GM21529 (cell line): ENCODE data around the gene KRI1.

Experiments used
- ATAC-seq: cut with Tn5 transposase; IDR thresholded peaks from one replicate; pipeline ENCODE4 v1.9.1; 2021; ENCODE audit not compliant: unreplicated experiment

KRI1 gene

DNA sequence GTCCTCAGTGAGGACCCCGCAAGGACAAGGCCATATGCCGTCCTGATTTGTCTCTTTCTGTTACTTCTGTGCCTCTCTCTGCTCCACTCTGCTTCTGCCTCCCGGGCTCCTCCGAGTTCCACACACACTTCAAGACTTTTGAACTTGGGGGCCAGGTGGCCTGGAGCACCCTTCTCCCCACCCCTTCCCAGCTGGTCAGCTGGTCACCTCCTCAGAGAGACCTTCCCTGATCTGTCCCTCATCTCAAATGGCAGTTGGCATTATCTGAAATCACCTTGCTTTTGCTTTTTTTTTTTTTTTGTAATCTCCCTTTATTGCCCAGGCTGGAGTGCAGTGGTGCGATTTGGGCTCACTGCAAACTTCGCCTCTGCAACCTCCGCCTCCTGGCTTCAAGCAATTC, 46.4 kb downstream of the KRI1 start:
- no peak for ATAC-seq

DNA sequence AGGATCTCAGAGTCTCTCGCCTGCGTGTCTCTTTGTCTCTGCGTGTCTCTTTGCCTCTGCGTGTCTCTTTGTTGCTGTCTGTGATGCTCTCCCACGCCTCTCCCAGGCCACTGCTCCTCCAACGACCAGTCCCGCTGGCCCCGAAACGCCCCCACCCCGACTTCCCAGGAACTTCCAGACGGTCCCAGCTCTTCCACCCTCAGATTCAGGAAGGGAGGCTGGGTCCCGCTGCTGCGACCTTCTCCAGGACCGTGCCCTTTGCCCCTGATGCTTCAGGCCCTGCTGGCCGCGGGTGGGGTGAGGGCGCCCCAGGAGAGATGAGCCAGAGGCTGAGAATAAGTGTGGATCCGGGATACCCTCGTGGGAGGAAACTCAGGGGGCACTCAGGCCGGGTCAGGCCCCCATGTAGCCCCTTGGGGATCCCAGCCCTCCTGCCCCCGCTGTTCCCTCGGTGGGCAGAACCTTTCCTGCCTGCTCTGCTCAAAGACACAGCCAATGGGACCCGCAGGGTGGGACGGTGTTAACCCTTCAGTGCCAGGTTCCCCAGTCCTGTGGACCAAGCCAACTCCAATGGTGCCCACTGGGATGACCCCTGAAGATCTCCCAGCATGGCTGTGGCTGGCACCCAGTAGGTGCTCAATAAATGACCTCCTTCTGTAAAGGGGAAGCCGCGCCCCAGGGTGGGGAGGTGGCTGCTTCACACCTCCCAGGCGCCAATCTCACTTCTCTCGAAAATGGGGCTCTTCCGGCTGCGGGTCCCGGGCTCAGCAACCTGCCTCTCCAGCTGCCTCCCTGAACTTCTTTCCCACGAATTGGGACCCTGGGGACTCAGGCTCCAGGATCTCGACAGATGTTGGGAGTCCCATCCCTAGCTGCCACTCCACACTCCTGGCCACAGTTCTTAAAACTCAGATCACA, 47.1 kb downstream of the KRI1 start:
- no peak for ATAC-seq

DNA sequence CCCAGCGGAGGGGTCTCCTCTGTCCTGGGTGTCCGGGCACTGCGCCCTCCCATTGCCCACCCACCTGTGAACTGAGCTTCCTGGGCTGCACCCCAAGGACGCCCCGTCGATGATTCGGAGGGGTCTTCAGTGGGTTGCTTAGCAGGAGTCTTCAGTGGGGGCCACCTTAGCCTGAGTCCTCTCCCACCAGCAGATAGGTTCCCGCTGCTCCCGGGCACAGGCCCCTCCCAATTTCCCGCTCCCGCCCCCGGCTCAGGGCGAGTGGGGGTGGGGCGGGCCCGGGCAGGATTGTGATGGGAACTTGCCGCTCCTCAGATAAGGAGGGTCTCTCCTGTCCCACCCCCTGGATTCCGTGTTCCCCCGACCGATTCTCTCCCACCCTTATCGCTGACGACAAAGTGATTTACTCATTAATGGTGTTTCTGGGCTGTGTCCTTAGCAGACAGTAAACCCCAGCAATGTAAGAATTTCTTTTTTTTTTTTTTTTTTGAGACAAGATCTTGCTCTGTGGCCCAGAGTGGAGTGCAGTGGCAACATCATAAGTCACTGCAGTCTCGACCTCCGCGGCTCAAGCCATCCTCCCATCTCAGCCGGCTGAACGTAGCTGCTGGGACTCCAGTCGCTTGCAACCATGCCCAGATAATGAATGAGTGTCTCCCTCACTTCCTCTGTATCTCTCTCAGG, 47.9 kb downstream of the KRI1 start:
- ATAC-seq = no peak

DNA sequence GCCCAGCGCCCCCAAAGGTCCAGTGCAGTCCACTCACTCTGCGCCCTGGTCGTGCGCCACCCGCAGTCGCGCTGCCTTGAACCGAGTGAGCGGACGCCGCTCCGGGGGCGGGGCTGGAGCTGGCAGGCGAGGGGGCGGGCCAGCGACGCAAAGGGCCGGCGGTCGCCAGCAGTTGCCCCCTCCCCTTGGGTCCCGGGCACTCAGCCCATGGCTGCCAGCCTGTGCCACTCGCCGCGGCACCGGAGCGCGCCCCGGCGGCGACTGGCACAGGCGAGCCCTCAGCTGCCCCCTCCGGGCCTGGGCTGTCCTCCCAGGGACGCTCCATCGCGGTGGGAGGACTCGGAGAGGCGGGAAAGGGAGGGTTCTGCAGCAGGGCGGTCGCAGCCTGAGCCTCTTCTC, 48.5 kb downstream of the KRI1 start, which contains the start of gene S1PR5:
S1PR5 (minus strand) TSS at position 87 of the 399 bp plus-strand sequence. CDS start 2,436 bp downstream, outside the sequence.
- no peak for ATAC-seq

DNA sequence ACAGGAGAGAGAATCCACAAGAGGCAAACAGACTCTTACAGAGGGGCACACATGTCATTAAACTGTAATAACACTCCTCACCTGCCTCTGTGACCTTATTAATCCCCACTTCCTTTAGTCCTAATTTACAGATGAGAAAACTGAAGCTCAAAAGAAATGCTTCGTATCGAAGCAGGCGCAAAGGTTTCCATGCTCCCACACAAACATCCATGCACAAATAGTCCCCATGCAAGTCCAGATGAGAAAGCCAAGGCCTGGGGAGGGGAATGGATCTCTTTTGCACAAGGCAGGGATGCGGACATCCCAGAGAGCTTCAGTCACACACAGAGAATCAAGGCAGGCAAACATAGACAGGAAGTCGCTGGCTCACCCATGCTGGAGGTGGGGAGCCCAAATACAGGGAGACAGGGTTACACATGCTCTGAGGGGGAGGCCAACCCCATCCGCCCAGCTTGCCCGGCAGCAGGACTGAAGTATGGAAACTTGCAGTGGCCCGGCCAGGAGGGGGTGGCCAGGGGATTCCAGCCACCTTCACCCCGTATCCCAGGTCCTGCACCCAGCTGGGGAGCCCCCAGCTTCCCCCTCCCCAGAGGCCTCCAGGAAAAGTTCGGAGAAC, 49.0 kb downstream of the KRI1 start:
- no peak for ATAC-seq

DNA sequence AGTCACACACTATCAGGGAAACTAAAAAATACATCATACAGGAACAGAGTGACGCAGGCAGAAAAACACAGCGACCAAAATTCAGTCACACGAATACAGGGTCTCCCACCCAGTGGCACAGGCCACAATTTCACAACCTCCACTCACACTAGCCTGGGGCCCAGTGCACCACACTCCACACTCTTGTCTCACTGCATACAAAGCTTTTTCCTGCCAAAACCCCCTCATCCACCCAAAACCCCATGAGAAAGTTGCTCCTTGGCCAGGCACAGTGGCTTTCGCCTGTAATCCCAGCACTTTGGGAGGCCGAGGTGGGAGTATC, 49.8 kb downstream of the KRI1 start:
- no peak for ATAC-seq

DNA sequence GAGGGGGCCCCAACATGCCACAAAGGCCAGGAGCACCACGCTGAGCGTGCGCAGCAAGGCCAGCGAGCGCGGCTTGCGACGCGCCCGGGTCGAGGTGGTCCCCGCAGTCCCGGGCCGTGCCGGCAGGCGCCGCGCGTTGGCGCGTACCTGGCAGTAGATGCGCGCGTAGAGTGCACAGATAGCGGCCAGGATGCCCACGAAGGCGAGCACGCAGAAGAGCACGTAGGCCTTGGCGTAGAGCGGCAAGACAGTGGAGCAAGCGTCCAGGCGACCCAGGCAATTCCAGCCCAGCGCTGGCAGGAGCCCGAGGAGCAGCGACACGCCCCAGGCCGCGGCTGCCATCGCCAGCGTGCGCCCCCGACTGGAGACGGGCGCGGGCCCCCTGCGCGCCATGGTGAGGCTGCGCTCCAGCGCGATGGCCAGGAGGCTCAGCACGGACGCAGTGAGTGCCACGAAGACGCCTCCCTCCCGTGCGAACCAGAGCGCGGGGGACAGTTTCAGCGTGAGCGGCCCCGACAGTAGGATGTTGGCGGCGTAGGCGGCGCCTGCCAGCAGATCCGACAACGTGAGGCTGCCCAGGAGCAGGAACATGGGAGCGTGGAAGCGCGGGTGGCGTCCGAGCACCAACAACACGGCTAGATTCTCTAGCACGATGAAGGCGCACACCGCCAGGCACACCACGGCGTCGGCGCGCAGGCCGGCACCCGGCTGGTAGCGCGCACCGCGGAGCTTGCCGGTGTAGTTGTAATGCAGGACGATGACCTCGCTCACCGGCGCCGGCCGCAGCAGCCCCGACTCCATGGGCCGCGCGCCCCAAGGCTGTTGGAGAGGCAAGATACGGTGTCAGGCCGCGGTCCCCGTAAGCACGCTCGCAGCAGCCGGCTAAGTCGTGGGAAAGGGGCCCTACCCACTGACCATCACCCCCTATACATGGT, 51.3 kb downstream of the KRI1 start:
- no peak for ATAC-seq

DNA sequence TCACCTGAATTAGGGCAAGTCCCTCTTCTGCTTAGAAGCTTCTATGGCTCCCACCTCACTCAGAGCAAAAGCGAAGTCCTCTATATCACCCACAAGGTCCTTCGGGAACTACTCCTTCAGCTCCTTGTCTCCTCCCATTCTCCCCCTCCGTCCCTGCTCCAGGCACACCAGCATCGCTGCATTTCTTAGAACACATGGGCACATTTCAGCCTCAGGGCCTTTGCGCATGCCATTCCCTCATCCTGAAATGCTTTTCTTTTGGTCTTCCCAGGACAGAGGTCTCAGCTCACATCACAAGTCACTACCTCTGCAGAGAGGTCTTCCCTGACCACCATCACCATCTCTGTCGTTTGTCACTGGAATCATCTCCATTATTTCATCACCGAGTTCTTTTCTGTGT, 52.6 kb downstream of the KRI1 start:
- no peak for ATAC-seq

DNA sequence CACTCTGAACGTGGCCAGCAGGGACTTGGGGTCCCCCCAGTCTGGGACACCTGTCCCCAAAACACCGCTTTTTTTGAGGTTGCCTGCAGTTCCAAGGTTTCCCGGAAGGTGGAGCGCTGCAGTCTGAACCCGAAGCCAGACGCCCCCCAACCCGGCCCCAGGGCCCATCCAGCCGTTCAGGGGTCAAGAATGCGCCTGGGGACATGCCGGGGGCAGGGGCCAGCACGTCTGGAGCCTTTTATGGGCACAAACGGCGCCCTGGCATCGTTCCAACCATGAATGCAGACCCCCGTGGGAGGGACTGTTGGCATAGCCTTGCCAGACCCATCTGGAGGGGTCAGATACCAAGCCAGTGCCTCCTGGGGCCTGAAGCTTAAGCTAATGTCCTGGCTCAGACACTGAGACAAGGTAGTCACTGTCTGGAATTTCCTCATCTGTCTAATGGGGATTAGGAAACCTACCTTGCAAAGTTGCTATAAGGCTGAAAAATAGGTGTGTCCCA, 55.5 kb downstream of the KRI1 start:
- no peak for ATAC-seq

DNA sequence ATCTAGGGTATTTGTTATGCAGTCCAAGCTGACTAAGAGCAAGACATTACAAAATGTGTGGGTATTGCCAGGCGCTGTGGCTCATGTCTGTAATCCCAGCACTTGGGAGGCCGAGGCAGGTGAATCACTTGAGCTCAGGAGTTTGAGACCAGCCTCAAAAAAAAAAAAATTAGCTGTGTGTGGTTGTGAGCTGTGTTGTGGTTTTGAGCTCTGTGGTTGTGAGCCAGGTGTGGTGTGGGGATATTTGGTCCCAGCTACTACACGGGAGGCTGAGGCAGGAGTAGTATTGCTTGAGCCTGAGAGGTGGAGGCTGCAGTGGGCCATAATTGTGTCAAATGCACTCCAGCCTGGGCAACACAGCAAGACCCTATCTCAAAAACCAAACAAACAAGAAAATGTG, 57.1 kb downstream of the KRI1 start:
- ATAC-seq = no peak

DNA sequence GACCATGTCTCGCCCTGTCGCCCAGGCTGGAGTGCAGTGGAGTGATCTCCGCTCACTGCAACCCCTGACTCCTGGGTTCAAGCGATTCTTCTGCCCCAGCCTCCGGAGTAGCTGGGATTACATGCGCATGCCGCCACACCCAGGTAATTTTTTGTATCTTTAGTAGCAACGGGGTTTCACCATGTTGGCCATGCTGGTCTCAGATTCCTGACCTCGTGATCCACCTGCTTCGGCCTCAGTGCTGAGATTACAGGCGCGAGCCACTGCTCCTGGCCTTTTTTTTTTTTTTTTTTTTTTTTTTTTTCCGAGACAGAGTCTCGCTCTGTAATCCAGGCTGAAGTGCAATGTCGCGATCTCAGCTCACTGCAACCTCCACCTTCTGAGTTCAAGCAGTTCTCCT, 57.8 kb downstream of the KRI1 start:
- ATAC-seq = no peak

DNA sequence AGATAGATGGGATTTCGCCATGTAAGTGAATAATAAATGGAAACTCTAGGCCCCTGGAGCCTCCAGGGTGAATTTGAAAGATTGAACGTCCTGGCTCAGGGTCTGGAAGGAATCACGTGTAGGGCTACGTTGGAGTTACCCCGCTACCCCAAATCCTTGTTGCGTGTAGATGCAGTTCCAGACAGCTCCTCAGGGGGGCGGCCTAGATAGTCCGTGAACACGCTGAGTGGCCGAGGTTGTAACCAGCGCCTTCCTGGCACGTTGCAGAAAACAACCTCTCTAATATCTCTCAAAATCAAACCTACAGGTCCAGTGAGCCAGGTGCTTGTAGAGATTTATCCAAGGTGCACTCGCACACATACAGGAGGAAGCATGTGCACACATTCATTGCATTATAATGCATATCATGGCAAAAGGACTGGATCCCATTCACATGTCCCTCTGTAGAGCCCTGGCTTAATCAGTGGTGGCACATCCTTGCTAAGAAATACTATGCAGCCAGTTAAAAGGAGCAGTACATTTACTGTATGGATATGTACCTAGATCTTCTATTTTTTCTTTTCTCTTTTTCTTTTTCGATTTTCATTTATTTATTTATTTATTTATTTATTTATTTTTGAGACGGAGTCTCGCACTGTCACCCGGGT, 60.1 kb downstream of the KRI1 start:
- no peak for ATAC-seq
